Endothelial cell of umbilical vein (primary cell): ENCODE results near the gene ZFP42. TPM values are rescaled to one million over a fixed set of nuclear protein-coding genes. Genes with fewer than 3 reads are reported as not detected.

Experiments
- BruUV-seq: library from RNA; stranded (reverse); fragments of 400-500 nt; replicated peaks from 2 replicates; lab custom pipeline; 2021; lab: Mats Ljungman, UMichigan
- CTCF ChIA-PET: fragments of 300-600, 350-600 bp; sonication (Branson Sonifier 250); formaldehyde crosslinking; loops from one replicate; lab custom pipeline; 2021; ENCODE audit warnings: antibody characterized with exemption, inconsistent platforms; lab: Charles Lee
- POLR2A ChIA-PET: fragments of 300-600, 350-600 bp; sonication (Branson Sonifier 250); formaldehyde crosslinking; loops from one replicate; lab custom pipeline; 2021; ENCODE audit warnings: antibody characterized with exemption, inconsistent platforms; lab: Charles Lee
- DNase-seq: peaks from one replicate; pipeline ENCODE4 v3.0.0-alpha.2; 2011; ENCODE audit warnings: low read depth, low spot score
- FAIRE-seq: peaks from 2 replicates; lab custom pipeline; 2011; peaks lifted over from hg19 to GRCh38; lab: Jason Lieb, UNC
- H2AFZ ChIP-seq: 2 replicates; pipeline ENCODE4 v1.6.0; 2012; ENCODE audit warnings: low read depth, low read length, control low read depth, inconsistent platforms
- H3K27ac ChIP-seq: 2 replicates; pipeline ENCODE4 v1.5.1; 2011; ENCODE audit warnings: low read depth, mild to moderate bottlenecking, control low read depth, low read length, moderate library complexity; ENCODE audit not compliant: insufficient read depth
- H3K27me3 ChIP-seq, 2 experiments: 2 replicates each; pipeline versions ENCODE4 v1.6.0 to v1.6.1; 2011; ENCODE audit warnings: low read length in 2 of 2, mixed read lengths in 1 of 2; ENCODE audit not compliant: control insufficient read depth in 2 of 2, insufficient read depth in 2 of 2
- H3K36me3 ChIP-seq, 2 experiments: 2 replicates in 1 of 2; 3 replicates in 1 of 2; pipeline ENCODE4 v1.5.1; 2011; ENCODE audit warnings: low read length in 2 of 2, mild to moderate bottlenecking in 1 of 2, moderate library complexity in 1 of 2; ENCODE audit not compliant: control insufficient read depth in 2 of 2, insufficient read depth in 2 of 2; ENCODE audit errors: extremely low read depth in 1 of 2
- H3K4me1 ChIP-seq: 3 replicates; pipeline ENCODE4 v1.5.1; 2011; ENCODE audit warnings: mild to moderate bottlenecking, low read length; ENCODE audit not compliant: control insufficient read depth, insufficient read depth; ENCODE audit errors: extremely low read depth
- H3K4me2 ChIP-seq: 2 replicates; pipeline ENCODE4 v1.6.1; 2011; ENCODE audit warnings: low read length, control low read depth, mixed read lengths; ENCODE audit not compliant: insufficient read depth
- H3K4me3 ChIP-seq, 3 experiments: fragments of 200-600 bp in 1 of 3; sonication (generic), shearing (Covaris generic) in 1 of 3; replicated peaks in 1 of 3; 2 replicates each; pipeline ENCODE4 v1.5.1; 2011 to 2016; ENCODE audit warnings: control low read depth in 3 of 3, low read length in 3 of 3, mild to moderate bottlenecking in 2 of 3, inconsistent platforms in 1 of 3, low read depth in 1 of 3, moderate library complexity in 1 of 3; ENCODE audit not compliant: insufficient read depth in 1 of 3
- H3K79me2 ChIP-seq: 2 replicates; pipeline ENCODE4 v1.6.0; 2012; ENCODE audit warnings: low read length, inconsistent platforms; ENCODE audit not compliant: control insufficient read depth, insufficient read depth
- H3K9ac ChIP-seq: replicated peaks from 2 replicates; pipeline ENCODE3; 2011; ENCODE audit warnings: low read length, control low read depth; ENCODE audit not compliant: insufficient read depth; ENCODE audit errors: extremely low read depth
- H3K9me1 ChIP-seq: replicated peaks from 3 replicates; pipeline ENCODE4 v1.6.0; 2011; ENCODE audit warnings: mild to moderate bottlenecking, low read length; ENCODE audit not compliant: control insufficient read depth, insufficient read depth; ENCODE audit errors: extremely low read depth
- H3K9me3 ChIP-seq: replicated peaks from 2 replicates; pipeline ENCODE4 v1.5.1; 2012; ENCODE audit warnings: low read length, inconsistent platforms; ENCODE audit not compliant: control insufficient read depth, insufficient read depth
- H4K20me1 ChIP-seq: replicated peaks from 2 replicates; pipeline ENCODE3; 2011; ENCODE audit warnings: mild to moderate bottlenecking, low read length; ENCODE audit not compliant: control insufficient read depth, insufficient read depth; ENCODE audit errors: extremely low read depth
- CTCF ChIP-seq, 2 donors: IDR thresholded peaks; 1 replicate in 1 of 2; 2 replicates in 1 of 2; pipeline ENCODE4 v1.5.1; 2011; ENCODE audit warnings: low read length in 2 of 2, mild to moderate bottlenecking in 2 of 2, moderate library complexity in 2 of 2, control low read depth in 1 of 2, inconsistent platforms in 1 of 2, low read depth in 1 of 2; ENCODE audit not compliant: insufficient read depth in 1 of 2; ENCODE audit errors: extremely low read depth in 1 of 2
- EZH2 ChIP-seq: IDR thresholded peaks from 2 replicates; pipeline ENCODE4 v1.6.1; 2012; ENCODE audit warnings: borderline replicate concordance, low read depth, mild to moderate bottlenecking, moderate library complexity, low read length, inconsistent platforms; ENCODE audit not compliant: severe bottlenecking
- FOS ChIP-seq: IDR thresholded peaks from 2 replicates; pipeline ENCODE4 v1.6.1; 2011; ENCODE audit warnings: mild to moderate bottlenecking, low read length, moderate library complexity, borderline replicate concordance; ENCODE audit not compliant: insufficient read depth
- GATA2 ChIP-seq: IDR thresholded peaks from 2 replicates; pipeline ENCODE4 v1.7.0; 2011; ENCODE audit warnings: low read depth, mild to moderate bottlenecking, moderate library complexity, mixed read lengths, low read length; ENCODE audit not compliant: insufficient read length, insufficient read depth
- JUN ChIP-seq: IDR thresholded peaks from 2 replicates; pipeline ENCODE4 v1.6.1; 2011; ENCODE audit warnings: borderline replicate concordance, low read depth; ENCODE audit not compliant: insufficient read length, insufficient read depth
- MAX ChIP-seq: IDR thresholded peaks from 2 replicates; pipeline ENCODE4 v1.6.1; 2011; ENCODE audit not compliant: insufficient read depth, insufficient read length
- MYC ChIP-seq: IDR thresholded peaks from one replicate; pipeline ENCODE4 v1.6.1; 2011; ENCODE audit warnings: mild to moderate bottlenecking, low read depth, low read length
- POLR2A ChIP-seq: IDR thresholded peaks from 2 replicates; pipeline ENCODE4 v1.6.1; 2012; ENCODE audit warnings: low read depth, mild to moderate bottlenecking, control low read depth, low read length
- POLR2AphosphoS5 ChIP-seq: IDR thresholded peaks from 2 replicates; pipeline ENCODE4 v1.6.1; 2012; ENCODE audit warnings: low read depth, mild to moderate bottlenecking, control low read depth, low read length, moderate library complexity; ENCODE audit not compliant: insufficient read depth
- dilution Hi-C: fragments of 300-500 bp; cut with MboI; formaldehyde crosslinking; loops from one replicate; pipeline ENCODE4 v1.15.0; 2019; ENCODE audit warnings: low sequenced_read_pairs; ENCODE audit not compliant: extremely low pct_ligation_motif_present
- intact Hi-C: fragments of 100-400 bp; cut with micrococcal nuclease; formaldehyde crosslinking; loops from one replicate; pipeline ENCODE4 v1.10.0; 2022
- polyA plus RNA-seq, 4 experiments: library from polyadenylated mRNA; depleted of rRNA in 3 of 4; stranded (reverse) in 3 of 4; unstranded in 1 of 4; fragments of >200 nt; gene quantifications; 2 replicates each; pipeline versions ENCODE4 v1.2.1 to v1.2.3, GENCODE V29; 2011 to 2012; ENCODE audit warnings: missing spikeins in 1 of 4
- total RNA-seq: library from RNA; stranded (reverse); gene quantifications from 2 replicates; pipeline ENCODE4 v1.2.3, GENCODE V29; 2021

The ZFP42 gene
- total and polyA plus RNA-seq, 2 donors (not counting 3 experiments of a cell fraction or from before 2014, with no cell fraction given), result 0.04 TPM; not detected in 1

- H4K20me1 ChIP-seq, result no peaks in the 10 kb centered on the region
- ChIA-PET CTCF (no interaction called here), POLR2A (no interaction called here)
- TF ChIP-seq FOS (no peak), JUN (no peak), GATA2 (no peak), MYC (no peak), EZH2 (no peak), POLR2A (no peak), CTCF (IDR thresholded peaks at IDR 0.05; ENCODE audit: extremely low read depth in 1 of 2, insufficient read depth in 1 of 2, low read depth in 1 of 2, low read length in 2 of 2) (no peak), MAX (no peak), POLR2AphosphoS5 (no peak)
- intact Hi-C loops (no loop called here), dilution Hi-C loops (no loop called here)
- H3K4me2 ChIP-seq, result no peak overlapping the region
- peaks cover 6% of the 10 kb centered on the region for H3K9me3 ChIP-seq
- no peaks in the 10 kb centered on the region for H3K4me1 ChIP-seq
- no peaks in the 10 kb centered on the region for H3K36me3 ChIP-seq
- H3K9ac ChIP-seq, result no peak overlapping the region
- no peaks in the 10 kb centered on the region for H3K27me3 ChIP-seq
- H3K27ac ChIP-seq, result no peak overlapping the region
- no peak overlapping the region for H3K4me3 ChIP-seq
- no peak overlapping the region for H2AFZ ChIP-seq
- FAIRE-seq (no peak), DNase-seq (no peak)
- H3K79me2 ChIP-seq, result no peaks in the 10 kb centered on the region
- no peaks in the 10 kb centered on the region for H3K9me1 ChIP-seq
- BruUV-seq, result no TSS peak
Measured at GRCh38 chr4:188002323-188002722, 6.8 kb downstream of the ZFP42 start.
